Hematopoietic multipotent progenitor cell (in vitro differentiated cells): ENCODE data around the gene RSL24D1. TPM values are rescaled to one million over a fixed set of nuclear protein-coding genes. Genes with fewer than 3 reads are reported as not detected.
A peak's percentile ranks its signal among the peaks of the same experiment; 100 is the strongest.
"Not testable (repeated sequence)": the region's sequence is repeated elsewhere in the genome, so short reads cannot be mapped to it uniquely, and the experiment has no call there.

Experiments
- DNase-seq, 3 donors: peaks; one replicate each; pipeline ENCODE4 v3.0.0-alpha.2; 2011 to 2015; ENCODE audit warnings: low read depth in 2 of 3, low spot score in 2 of 3
- total RNA-seq: library from RNA; depleted of rRNA; stranded (reverse); fragments of >200 nt; gene quantifications from one replicate; pipeline ENCODE4 v1.2.3, GENCODE V29; 2012

The RSL24D1 gene
- total RNA-seq, 1 donor = 29.4 TPM

- no peak for DNase-seq
Measured at GRCh38 chr15:55220606-55221005, 23.9 kb upstream of the RSL24D1 start.

GRCh38 chr15:55218056-55218455 is 21.3 kb upstream of the RSL24D1 start:
- DNase-seq = no peak

GRCh38 chr15:55204464-55204863 is 7.7 kb upstream of the RSL24D1 start:
- no peak for DNase-seq

GRCh38 chr15:55202206-55202605 is 5.5 kb upstream of the RSL24D1 start:
- no peak for DNase-seq

GRCh38 chr15:55198706-55199105 is 2.0 kb upstream of the RSL24D1 start:
- DNase-seq = no peak

DNA sequence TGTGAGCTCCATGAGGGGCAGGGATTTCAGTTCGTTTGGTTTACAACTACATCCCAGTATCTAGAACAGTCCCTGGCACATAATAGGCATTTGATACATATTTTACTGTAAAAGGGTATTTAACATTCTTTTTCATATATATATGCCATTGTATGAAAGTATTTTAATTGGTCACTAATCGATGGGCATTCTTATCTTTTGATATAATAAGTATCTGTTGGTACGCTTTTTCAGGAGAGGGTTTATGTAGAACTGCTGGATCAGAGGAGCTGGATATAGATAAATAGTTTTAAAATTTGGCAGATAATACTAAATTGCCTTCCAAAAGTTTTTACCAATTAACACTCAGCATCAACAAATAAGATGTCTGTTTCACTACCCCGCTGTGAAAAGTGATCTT is 978 bp upstream of the RSL24D1 start:
- DNase-seq = no peak

GRCh38 chr15:55197362-55197705 is 593 bp upstream of the RSL24D1 start:
- no peak for DNase-seq

GRCh38 chr15:55195996-55196395 is 745 bp downstream of the RSL24D1 start:
- DNase-seq = peak in 2 of 3 donors; percentile 14 to 32

DNA sequence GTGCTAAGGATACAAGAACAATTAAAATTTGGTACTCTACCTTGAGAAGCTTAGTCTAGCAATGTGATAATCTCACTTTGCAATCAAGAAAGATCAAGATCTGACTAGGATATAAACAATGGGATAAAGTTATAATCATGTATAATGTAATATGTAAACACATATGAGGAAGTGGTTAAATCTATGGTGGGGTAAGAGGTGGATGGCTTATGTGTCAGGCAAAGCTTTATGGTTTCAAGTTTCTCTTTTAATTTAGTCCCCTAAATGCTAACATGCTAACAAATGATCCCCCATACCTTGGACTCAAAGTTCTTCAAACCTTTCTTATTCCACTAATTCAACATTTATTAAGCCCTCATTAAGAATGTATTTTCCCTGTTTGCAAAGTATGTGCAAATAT is 2.5 kb downstream of the RSL24D1 start:
- peak in 1 of 3 donors; percentile 17 for DNase-seq

DNA sequence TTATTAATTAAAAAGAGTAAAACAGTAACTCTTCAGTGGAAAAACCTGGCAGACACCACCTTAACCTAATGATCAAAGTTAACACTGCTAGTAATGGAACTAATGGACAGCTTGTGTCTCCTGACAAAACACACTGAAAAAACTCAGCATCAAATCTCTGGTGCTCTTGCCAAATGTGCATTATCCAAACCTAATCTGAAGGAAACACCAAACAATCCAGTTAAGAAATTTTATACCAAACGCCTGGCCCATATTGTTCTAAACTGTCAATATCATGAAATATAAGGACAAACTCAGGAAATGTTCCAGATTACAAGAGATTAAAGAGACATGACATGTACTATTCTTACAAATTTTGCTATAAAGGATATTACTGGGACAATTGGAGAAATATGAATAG is 10.4 kb downstream of the RSL24D1 start:
- DNase-seq = no peak

DNA sequence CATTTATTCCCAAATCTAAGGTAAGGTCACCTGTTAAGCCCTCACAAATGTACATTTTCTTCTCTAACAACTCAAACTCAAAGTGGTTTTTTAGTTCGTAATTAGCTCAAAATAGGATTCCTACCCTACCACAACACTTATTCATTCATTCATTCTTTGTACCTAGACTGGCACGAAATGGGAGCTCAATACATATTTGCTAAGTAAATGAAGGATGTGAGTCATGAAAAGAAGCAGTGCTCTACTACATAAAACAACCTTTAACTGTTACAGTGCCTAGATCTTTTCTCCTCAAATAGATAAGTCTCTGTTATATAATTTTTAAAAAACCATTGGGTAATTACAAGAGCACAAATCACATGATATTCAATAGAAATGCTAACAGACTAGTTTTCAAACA is 13.1 kb downstream of the RSL24D1 start:
- no peak for DNase-seq

DNA sequence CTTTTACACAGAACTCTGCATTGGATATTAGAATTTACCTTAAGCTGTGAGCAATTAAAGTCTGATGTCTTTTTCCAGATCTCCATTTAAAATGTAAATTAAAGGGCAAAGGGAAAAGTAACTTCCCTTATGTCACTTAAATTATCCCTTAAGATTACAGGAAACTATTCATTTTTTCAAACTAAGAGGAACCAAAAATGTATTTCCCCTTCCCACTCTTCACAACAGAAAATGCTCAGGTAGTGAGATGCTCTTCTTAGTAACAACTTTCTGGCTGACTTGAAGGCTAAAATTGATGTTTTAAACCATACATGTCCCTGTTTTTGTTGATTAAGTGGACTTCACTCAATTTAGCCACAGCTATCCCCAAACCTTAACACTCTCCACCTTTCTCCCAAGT is 17.6 kb downstream of the RSL24D1 start:
- no peak for DNase-seq

DNA sequence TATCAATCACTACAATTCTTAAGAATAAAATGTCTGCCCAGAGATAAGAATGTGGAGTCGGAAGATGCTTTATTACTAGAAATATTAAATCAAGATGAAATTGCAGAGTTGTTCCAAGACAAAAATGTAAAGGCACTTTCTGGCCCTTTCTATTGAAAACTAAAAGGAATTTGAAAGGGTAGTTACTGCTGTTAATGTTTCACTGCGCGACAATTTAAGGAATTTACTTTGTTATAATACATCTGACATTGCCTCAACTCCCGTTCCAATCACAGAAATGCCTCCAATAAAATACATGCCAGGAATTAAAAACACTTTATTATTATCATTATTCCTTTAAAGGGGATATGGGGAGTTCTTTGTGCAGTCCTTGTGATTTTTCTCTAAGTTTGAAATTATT is 26.4 kb downstream of the RSL24D1 start:
- DNase-seq = no peak

GRCh38 chr15:55168350-55168974 is 28.3 kb downstream of the RSL24D1 start:
- DNase-seq = peak; percentile 13 to 76 (median 56)

DNA sequence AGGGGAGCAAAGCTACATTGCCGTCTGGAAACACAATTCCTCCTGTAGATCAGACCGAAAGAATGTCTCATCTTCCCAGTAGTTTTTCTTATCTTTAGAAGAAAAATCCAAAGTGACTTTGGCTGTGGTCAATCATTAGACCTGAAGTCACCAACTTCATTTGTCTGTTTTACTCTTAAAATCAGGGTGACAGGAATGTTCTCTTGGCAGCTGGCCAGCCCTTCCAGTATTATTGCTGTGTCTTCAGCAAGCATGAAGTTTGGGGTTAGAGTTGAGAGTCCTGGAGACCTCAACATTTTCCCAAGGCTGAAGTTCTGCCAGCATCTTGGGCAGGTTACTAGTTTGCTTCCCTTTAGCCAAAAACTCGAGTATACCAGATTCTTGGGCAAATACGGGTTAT is 32.5 kb downstream of the RSL24D1 start:
- no peak for DNase-seq

GRCh38 chr15:55151631-55152030 is 45.1 kb downstream of the RSL24D1 start:
- no peak for DNase-seq

DNA sequence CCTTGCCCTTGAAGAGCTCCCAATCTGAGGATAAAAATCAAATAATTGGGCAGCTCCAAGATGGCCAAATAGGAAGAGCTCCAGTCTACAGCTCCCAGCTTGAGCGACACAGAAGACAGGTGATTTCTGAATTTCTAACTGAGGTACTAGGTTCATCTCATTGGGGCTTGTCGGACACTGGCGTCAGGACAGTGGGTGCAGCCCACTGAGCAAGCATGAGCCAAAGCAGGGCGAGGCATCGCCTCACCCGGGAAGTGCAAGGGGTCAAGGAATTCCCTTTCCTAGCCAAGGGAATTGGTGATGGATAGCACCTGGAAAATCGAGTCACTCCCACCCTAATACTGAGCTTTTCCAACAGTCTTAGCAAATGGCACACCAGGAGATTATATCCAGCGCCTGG is 53.6 kb downstream of the RSL24D1 start:
- DNase-seq = not testable (repeated sequence)

GRCh38 chr15:55133972-55134371 is 62.8 kb downstream of the RSL24D1 start:
- DNase-seq = no peak

- no peak for DNase-seq
Measured at GRCh38 chr15:55132672-55133071, 64.1 kb downstream of the RSL24D1 start.
